ENCODE data around the gene KLF7. TPM values are rescaled to one million over a fixed set of nuclear protein-coding genes. Genes with fewer than 3 reads are reported as not detected.

The KLF7 gene
- polyA plus RNA-seq, 1 donor from 2014 or later = 31.5 TPM

GRCh38 chr2:207044379-207045362 is 121.1 kb downstream of the KLF7 start:
- H2AFZ ChIP-seq (ENCODE audit: low read depth, low read length) = no peak overlapping the region
- H3K9me2 ChIP-seq (ENCODE audit: insufficient read depth, low read length) = no peaks in the 10 kb centered on the region
- no peak overlapping the region for H3K27ac ChIP-seq (ENCODE audit: low read length)
- TF ChIP-seq EZH2 (IDR thresholded peaks at IDR 0.05; ENCODE audit: borderline replicate concordance, insufficient read depth, low read length, poor library complexity, severe bottlenecking) (no peak), SMC3 (conservative IDR thresholded peaks at IDR 0.05; ENCODE audit: poor library complexity) (no peak), MXI1 (conservative IDR thresholded peaks at IDR 0.05; ENCODE audit: poor library complexity, severe bottlenecking) (no peak), RAD21 (conservative IDR thresholded peaks at IDR 0.05) (no peak), TAF1 (IDR thresholded peaks at IDR 0.05; ENCODE audit: low read depth) (no peak), POLR2AphosphoS5 (IDR thresholded peaks at IDR 0.05) (no peak), EP300 (conservative IDR thresholded peaks at IDR 0.05; ENCODE audit: poor library complexity, severe bottlenecking) (no peak)
- TF ChIP-seq, protein P1, sequence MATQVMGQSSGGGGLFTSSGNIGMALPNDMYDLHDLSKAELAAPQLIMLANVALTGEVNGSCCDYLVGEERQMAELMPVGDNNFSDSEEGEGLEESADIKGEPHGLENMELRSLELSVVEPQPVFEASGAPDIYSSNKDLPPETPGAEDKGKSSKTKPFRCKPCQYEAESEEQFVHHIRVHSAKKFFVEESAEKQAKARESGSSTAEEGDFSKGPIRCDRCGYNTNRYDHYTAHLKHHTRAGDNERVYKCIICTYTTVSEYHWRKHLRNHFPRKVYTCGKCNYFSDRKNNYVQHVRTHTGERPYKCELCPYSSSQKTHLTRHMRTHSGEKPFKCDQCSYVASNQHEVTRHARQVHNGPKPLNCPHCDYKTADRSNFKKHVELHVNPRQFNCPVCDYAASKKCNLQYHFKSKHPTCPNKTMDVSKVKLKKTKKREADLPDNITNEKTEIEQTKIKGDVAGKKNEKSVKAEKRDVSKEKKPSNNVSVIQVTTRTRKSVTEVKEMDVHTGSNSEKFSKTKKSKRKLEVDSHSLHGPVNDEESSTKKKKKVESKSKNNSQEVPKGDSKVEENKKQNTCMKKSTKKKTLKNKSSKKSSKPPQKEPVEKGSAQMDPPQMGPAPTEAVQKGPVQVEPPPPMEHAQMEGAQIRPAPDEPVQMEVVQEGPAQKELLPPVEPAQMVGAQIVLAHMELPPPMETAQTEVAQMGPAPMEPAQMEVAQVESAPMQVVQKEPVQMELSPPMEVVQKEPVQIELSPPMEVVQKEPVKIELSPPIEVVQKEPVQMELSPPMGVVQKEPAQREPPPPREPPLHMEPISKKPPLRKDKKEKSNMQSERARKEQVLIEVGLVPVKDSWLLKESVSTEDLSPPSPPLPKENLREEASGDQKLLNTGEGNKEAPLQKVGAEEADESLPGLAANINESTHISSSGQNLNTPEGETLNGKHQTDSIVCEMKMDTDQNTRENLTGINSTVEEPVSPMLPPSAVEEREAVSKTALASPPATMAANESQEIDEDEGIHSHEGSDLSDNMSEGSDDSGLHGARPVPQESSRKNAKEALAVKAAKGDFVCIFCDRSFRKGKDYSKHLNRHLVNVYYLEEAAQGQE (IDR thresholded peaks at IDR 0.05; ENCODE audit: borderline replicate concordance) = no peak
- TF ChIP-seq, protein P2, sequence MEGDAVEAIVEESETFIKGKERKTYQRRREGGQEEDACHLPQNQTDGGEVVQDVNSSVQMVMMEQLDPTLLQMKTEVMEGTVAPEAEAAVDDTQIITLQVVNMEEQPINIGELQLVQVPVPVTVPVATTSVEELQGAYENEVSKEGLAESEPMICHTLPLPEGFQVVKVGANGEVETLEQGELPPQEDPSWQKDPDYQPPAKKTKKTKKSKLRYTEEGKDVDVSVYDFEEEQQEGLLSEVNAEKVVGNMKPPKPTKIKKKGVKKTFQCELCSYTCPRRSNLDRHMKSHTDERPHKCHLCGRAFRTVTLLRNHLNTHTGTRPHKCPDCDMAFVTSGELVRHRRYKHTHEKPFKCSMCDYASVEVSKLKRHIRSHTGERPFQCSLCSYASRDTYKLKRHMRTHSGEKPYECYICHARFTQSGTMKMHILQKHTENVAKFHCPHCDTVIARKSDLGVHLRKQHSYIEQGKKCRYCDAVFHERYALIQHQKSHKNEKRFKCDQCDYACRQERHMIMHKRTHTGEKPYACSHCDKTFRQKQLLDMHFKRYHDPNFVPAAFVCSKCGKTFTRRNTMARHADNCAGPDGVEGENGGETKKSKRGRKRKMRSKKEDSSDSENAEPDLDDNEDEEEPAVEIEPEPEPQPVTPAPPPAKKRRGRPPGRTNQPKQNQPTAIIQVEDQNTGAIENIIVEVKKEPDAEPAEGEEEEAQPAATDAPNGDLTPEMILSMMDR (IDR thresholded peaks at IDR 0.05; ENCODE audit: poor library complexity, severe bottlenecking) = no peak
- no peaks in the 10 kb centered on the region for H3K27me3 ChIP-seq (ENCODE audit: insufficient read depth, low read depth, low read length)
- no peak overlapping the region for H3K4me3 ChIP-seq (ENCODE audit: low read length)
- H3K4me2 ChIP-seq (ENCODE audit: low read length) = no peak overlapping the region
- H3K36me3 ChIP-seq (ENCODE audit: insufficient read depth, low read length) = no peaks in the 10 kb centered on the region
- H3F3A ChIP-seq (ENCODE audit: insufficient read depth, low read length, poor library complexity, severe bottlenecking) = no peaks in the 10 kb centered on the region
- no peaks in the 10 kb centered on the region for H3K9me3 ChIP-seq (ENCODE audit: low read length)
- H4K20me1 ChIP-seq (ENCODE audit: insufficient read depth) = no peaks in the 10 kb centered on the region
- H3K79me2 ChIP-seq (replicated peaks; ENCODE audit: insufficient read depth, low read length) = no peaks in the 10 kb centered on the region
- no peak overlapping the region for H3K9ac ChIP-seq (ENCODE audit: low read length)

DNA sequence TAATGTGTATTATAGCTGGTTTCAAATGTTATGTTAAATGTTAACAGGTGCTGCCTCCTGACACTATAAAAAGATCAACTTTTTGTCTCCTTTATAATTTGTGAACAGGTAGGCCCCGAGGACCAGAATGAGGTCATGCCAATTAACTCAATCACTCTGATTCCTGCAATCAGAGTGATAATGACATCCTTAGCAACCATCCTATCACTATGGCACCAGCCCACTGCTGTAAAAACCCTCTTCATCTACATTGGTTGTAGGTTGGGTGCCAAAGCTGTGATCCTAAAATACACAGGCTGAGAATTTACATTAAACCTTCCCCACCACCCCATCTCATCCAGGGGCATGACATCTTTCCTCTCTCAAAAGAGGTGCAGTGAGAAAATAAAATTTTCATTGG is 122.9 kb downstream of the KLF7 start:
- TF ChIP-seq, protein P2 (IDR thresholded peaks at IDR 0.05; ENCODE audit: poor library complexity, severe bottlenecking) = no peak
- TF ChIP-seq RAD21 (conservative IDR thresholded peaks at IDR 0.05) (no peak), TAF1 (IDR thresholded peaks at IDR 0.05; ENCODE audit: low read depth) (no peak), EZH2 (IDR thresholded peaks at IDR 0.05; ENCODE audit: borderline replicate concordance, insufficient read depth, low read length, poor library complexity, severe bottlenecking) (no peak), MXI1 (conservative IDR thresholded peaks at IDR 0.05; ENCODE audit: poor library complexity, severe bottlenecking) (no peak), POLR2AphosphoS5 (IDR thresholded peaks at IDR 0.05) (no peak), EP300 (conservative IDR thresholded peaks at IDR 0.05; ENCODE audit: poor library complexity, severe bottlenecking) (no peak), SMC3 (conservative IDR thresholded peaks at IDR 0.05; ENCODE audit: poor library complexity) (no peak)
- TF ChIP-seq, protein P1 (IDR thresholded peaks at IDR 0.05; ENCODE audit: borderline replicate concordance) = no peak
- no peaks in the 10 kb centered on the region for H3K27me3 ChIP-seq (ENCODE audit: insufficient read depth, low read depth, low read length)
- H3K27ac ChIP-seq (ENCODE audit: low read length) = peak overlapping the region; percentile 41
- H3K9me2 ChIP-seq (ENCODE audit: insufficient read depth, low read length) = no peaks in the 10 kb centered on the region
- H3K36me3 ChIP-seq (ENCODE audit: insufficient read depth, low read length) = no peaks in the 10 kb centered on the region
- no peaks in the 10 kb centered on the region for H4K20me1 ChIP-seq (ENCODE audit: insufficient read depth)
- peak overlapping the region; percentile 11 for H3K4me2 ChIP-seq (ENCODE audit: low read length)
- no peak overlapping the region for H3K9ac ChIP-seq (ENCODE audit: low read length)
- no peaks in the 10 kb centered on the region for H3F3A ChIP-seq (ENCODE audit: insufficient read depth, low read length, poor library complexity, severe bottlenecking)
- peak overlapping the region; percentile 12 for H3K4me3 ChIP-seq (ENCODE audit: low read length)
- no peak overlapping the region for H2AFZ ChIP-seq (ENCODE audit: low read depth, low read length)
- H3K79me2 ChIP-seq (replicated peaks; ENCODE audit: insufficient read depth, low read length) = no peaks in the 10 kb centered on the region
- no peaks in the 10 kb centered on the region for H3K9me3 ChIP-seq (ENCODE audit: low read length)
